HG03159 (cell line): ENCODE measurements around the gene UCHL5.
A peak's percentile ranks its signal among the peaks of the same experiment; 100 is the strongest.
"Not testable (repeated sequence)": the region's sequence is repeated elsewhere in the genome, so short reads cannot be mapped to it uniquely, and the experiment has no call there.

Source experiments
- ATAC-seq: cut with Tn5 transposase; IDR thresholded peaks from one replicate; pipeline ENCODE4 v1.9.1; 2021; ENCODE audit warnings: mild to moderate bottlenecking, moderate library complexity; ENCODE audit not compliant: unreplicated experiment

Gene UCHL5

GRCh38 chr1:193066606-193067005 is 7.4 kb upstream of the UCHL5 start:
- no peak for ATAC-seq

GRCh38 chr1:193065954-193066353 is 6.8 kb upstream of the UCHL5 start:
- ATAC-seq, result no peak

GRCh38 chr1:193062698-193063463 is 3.7 kb upstream of the UCHL5 start:
- no peak for ATAC-seq

GRCh38 chr1:193060938-193061337 is 1.8 kb upstream of the UCHL5 start:
- no peak for ATAC-seq

GRCh38 chr1:193060406-193060805 is 1.2 kb upstream of the UCHL5 start:
- no peak for ATAC-seq

- no peak for ATAC-seq
These were observed 899 bp upstream of the UCHL5 start for GRCh38 chr1:193060115-193060403.

- peak; percentile 46 for ATAC-seq
These were observed 455 bp downstream of the UCHL5 start for GRCh38 chr1:193058529-193059281.

- ATAC-seq, result no peak
These were observed 4.9 kb downstream of the UCHL5 start for GRCh38 chr1:193054169-193054675.

GRCh38 chr1:193048913-193049312 is 10.2 kb downstream of the UCHL5 start:
- not testable (repeated sequence) for ATAC-seq

- ATAC-seq, result no peak
These were observed 16.1 kb downstream of the UCHL5 start for GRCh38 chr1:193042766-193043691.

GRCh38 chr1:193040011-193040410 is 19.1 kb downstream of the UCHL5 start:
- ATAC-seq, result no peak

GRCh38 chr1:193036337-193037047 is 22.7 kb downstream of the UCHL5 start:
- ATAC-seq, result no peak

GRCh38 chr1:193033610-193034009 is 25.6 kb downstream of the UCHL5 start:
- no peak for ATAC-seq

- not testable (repeated sequence) for ATAC-seq
These were observed 26.3 kb downstream of the UCHL5 start for GRCh38 chr1:193032643-193033427.

GRCh38 chr1:193031431-193031830 is 27.7 kb downstream of the UCHL5 start:
- peak; percentile 77 for ATAC-seq

GRCh38 chr1:193030280-193030679 is 28.9 kb downstream of the UCHL5 start:
- ATAC-seq, result no peak

- no peak for ATAC-seq
These were observed 33.9 kb downstream of the UCHL5 start for GRCh38 chr1:193025218-193025617.

- ATAC-seq, result no peak
These were observed 39.6 kb downstream of the UCHL5 start for GRCh38 chr1:193019442-193020026.

GRCh38 chr1:193016788-193017187 is 42.4 kb downstream of the UCHL5 start:
- ATAC-seq, result no peak
